Measurements from ENCODE around the gene RBM39. TPM values are rescaled to one million over a fixed set of nuclear protein-coding genes. Genes with fewer than 3 reads are reported as not detected.
"Not testable (repeated sequence)": the region's sequence is repeated elsewhere in the genome, so short reads cannot be mapped to it uniquely, and the experiment has no call there.

Gene RBM39
- total and polyA plus RNA-seq, 2 experiments from 2014 or later: 247 to 270 TPM

DNA sequence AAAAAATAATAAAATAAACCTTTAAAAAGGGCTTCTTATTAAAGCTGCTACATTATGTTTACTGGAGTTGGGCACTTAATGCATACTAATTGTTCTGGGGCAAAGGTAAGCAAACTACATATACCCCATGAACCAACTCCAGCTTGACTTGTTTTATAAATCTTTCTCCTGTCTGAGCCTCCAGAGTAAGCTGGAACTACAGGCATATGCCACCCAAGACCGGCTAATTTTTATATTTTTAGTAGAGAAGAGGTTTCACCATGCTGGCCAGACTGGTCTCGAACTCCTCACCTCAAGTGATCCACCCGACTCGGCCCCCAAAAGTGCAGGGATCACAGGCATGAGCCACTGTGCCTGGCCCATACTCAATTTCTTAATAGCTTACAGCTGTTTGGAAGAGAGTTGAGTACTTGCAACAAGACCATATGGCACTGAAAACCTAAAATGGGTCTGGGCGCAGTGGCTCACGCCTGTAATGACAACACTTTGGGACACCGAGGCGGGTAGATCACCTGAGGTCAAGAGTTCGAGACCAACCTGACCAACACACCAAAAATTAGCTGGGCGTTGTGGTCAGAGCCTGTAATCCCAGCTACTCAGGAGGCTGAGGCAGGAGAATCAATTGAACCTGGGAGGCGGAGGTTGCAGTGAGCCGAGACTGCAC is 23.0 kb downstream of the RBM39 start:
- 36 to 46% methylated on average over 12 of the region's 12 CpGs for WGBS, 2 experiments (ENCODE audit: low coverage in 1 of 2, low lambda C conversion rate in 2 of 2, missing lambda C conversion rate in 2 of 2)
- H4K20me1 ChIP-seq (ENCODE audit: insufficient read depth): peaks cover 18% of the 10 kb centered on the region; the same call in 1 of the 2 replicates
- TF ChIP-seq EZH2phosphoT487 (IDR thresholded peaks at IDR 0.05; ENCODE audit: insufficient read depth, low read depth) (no peak), EZH2 (IDR thresholded peaks at IDR 0.05; ENCODE audit: insufficient read depth, poor library complexity, severe bottlenecking) (no peak)
- no peaks in the 10 kb centered on the region for H3K9me2 ChIP-seq (ENCODE audit: insufficient read depth)
- peak overlapping the region; percentile 6 for H3K4me2 ChIP-seq (ENCODE audit: unreplicated experiment)
- peak overlapping the region; percentile 23 for H3K9ac ChIP-seq
- H3K27me3 ChIP-seq (replicated peaks; ENCODE audit: insufficient read depth): no peaks in the 10 kb centered on the region
- in situ Hi-C loops (cut with MboI): no loop called here
- H2AFZ ChIP-seq: no peak overlapping the region
- H3K36me3 ChIP-seq (ENCODE audit: low read depth): peaks cover 96% of the 10 kb centered on the region
- H3K4me3 ChIP-seq: no peak overlapping the region
- peaks cover 86% of the 10 kb centered on the region for H3F3A ChIP-seq (ENCODE audit: insufficient read depth)
- peaks cover 100% of the 10 kb centered on the region for H3K79me2 ChIP-seq (ENCODE audit: insufficient read depth)
- peaks cover 19% of the 10 kb centered on the region for H3K4me1 ChIP-seq (ENCODE audit: insufficient read depth)
- H3K27ac ChIP-seq: peak overlapping the region; percentile 55
- H3K9me3 ChIP-seq (ENCODE audit: low read depth): no peaks in the 10 kb centered on the region
- DNase-seq: peak; percentile 65

DNA sequence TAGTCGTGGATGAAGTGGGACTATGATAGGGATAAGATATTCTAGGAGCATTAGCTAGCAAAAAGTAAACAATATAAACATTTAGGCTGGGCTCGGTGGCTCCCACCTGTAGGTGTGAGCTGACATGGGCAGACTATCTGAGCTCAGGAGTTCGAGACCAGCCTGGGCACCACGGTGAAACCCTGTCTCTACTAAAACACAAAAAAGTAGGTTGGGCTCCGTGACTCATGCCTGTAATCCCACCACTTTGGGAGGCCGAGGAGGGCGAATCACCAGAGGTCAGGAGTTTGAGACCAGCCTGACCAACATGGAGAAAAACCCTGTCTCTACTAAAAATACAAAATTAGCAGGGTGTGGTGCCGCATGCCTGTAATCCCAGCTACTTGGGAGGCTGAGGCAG is 23.7 kb downstream of the RBM39 start:
- H3K4me2 ChIP-seq (ENCODE audit: unreplicated experiment); H3K27me3 ChIP-seq (replicated peaks; ENCODE audit: insufficient read depth); in situ Hi-C loops (cut with MboI); H3K9me3 ChIP-seq (ENCODE audit: low read depth); H3K9me2 ChIP-seq (ENCODE audit: insufficient read depth); H3K4me3 ChIP-seq; H2AFZ ChIP-seq: not testable (repeated sequence)
- peaks cover 19% of the 10 kb centered on the region for H3K4me1 ChIP-seq (ENCODE audit: insufficient read depth)
- peaks cover 17% of the 10 kb centered on the region; the same call in 1 of the 2 replicates for H4K20me1 ChIP-seq (ENCODE audit: insufficient read depth)
- H3K27ac ChIP-seq: peak overlapping the region; percentile 55
- H3K9ac ChIP-seq: peak overlapping the region; percentile 23; the same call in 1 of the 2 replicates
- peaks cover 100% of the 10 kb centered on the region for H3K79me2 ChIP-seq (ENCODE audit: insufficient read depth)
- peaks cover 94% of the 10 kb centered on the region for H3K36me3 ChIP-seq (ENCODE audit: low read depth)
- DNase-seq: peak; percentile 69
- peaks cover 84% of the 10 kb centered on the region for H3F3A ChIP-seq (ENCODE audit: insufficient read depth)
- 63 to 68% methylated on average over 8 of the region's 8 CpGs for WGBS, 2 experiments (ENCODE audit: low coverage in 1 of 2, low lambda C conversion rate in 2 of 2, missing lambda C conversion rate in 2 of 2)

DNA sequence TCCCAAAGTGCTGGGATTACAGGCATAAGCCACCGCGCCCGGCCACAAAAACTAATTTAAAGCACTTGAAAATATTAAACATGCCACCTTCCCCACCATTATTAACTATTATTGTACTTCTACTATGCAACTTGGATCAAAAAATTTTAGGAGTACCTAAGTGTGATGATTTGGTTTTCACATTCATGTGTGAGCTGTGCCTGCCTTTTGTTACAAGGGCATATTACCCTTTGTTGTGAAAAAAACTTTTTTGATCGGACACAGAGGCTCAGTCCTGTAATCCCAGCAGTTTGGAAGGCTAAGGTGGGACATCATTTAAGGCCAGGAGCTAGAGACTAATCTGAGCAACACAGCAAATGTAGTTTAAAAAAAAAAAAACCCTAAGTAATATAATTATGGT is 25.7 kb downstream of the RBM39 start:
- in situ Hi-C loops (cut with MboI): no loop called here

DNA sequence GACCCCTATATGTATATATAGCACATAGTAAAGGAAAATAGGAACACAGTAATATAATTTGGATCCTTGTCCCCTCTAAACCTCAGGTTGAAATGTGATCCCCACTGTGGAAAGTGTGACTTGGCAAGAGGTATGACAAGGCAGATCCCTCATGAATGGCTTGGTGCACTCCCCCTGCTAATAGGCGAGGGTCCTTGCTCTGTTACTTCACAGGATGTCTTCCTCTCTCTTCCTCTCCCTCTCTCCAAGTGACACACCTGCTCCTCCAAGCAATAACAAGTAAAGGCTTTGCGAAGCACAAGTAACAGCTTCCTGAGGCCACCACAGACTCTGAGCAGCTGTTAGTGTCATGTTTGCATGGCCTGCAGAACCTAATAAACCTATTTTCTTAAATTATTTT is 26.4 kb downstream of the RBM39 start:
- Histone ChIP-seq H3K27me3 (replicated peaks; ENCODE audit: insufficient read depth) (no peaks in the 10 kb centered on the region), H3K36me3 (ENCODE audit: low read depth) (peaks cover 92% of the 10 kb centered on the region), H3K79me2 (ENCODE audit: insufficient read depth) (peaks cover 99% of the 10 kb centered on the region), H3K4me3 (no peak overlapping the region), H3K9me3 (ENCODE audit: low read depth) (no peaks in the 10 kb centered on the region), H2AFZ (no peak overlapping the region), H3K9ac (no peak overlapping the region), H4K20me1 (ENCODE audit: insufficient read depth) (peaks cover under 1% of the 10 kb centered on the region), H3F3A (ENCODE audit: insufficient read depth) (peaks cover 80% of the 10 kb centered on the region), H3K4me1 (ENCODE audit: insufficient read depth) (peaks cover 26% of the 10 kb centered on the region), H3K4me2 (ENCODE audit: unreplicated experiment) (no peak overlapping the region), H3K9me2 (ENCODE audit: insufficient read depth) (no peaks in the 10 kb centered on the region), H3K27ac (no peak overlapping the region)
- in situ Hi-C loops (cut with MboI): no loop called here
- WGBS, 2 experiments (ENCODE audit: low coverage in 1 of 2, low lambda C conversion rate in 2 of 2, missing lambda C conversion rate in 2 of 2): 99 to 100% methylated on average over 2 of the region's 2 CpGs
- TF ChIP-seq EZH2phosphoT487 (IDR thresholded peaks at IDR 0.05; ENCODE audit: insufficient read depth, low read depth): no peak
- no peak for TF ChIP-seq EZH2 (IDR thresholded peaks at IDR 0.05; ENCODE audit: insufficient read depth, poor library complexity, severe bottlenecking)
- DNase-seq: no peak

More for the DNA sequence above, 25.7 kb downstream of the RBM39 start:
- no peak overlapping the region for H3K9ac ChIP-seq
- H3F3A ChIP-seq (ENCODE audit: insufficient read depth): peaks cover 80% of the 10 kb centered on the region
- peaks cover 92% of the 10 kb centered on the region for H3K36me3 ChIP-seq (ENCODE audit: low read depth)
- H3K4me3 ChIP-seq: no peak overlapping the region
- H4K20me1 ChIP-seq (ENCODE audit: insufficient read depth): peaks cover 2% of the 10 kb centered on the region; the same call in 1 of the 2 replicates
- no peak overlapping the region for H2AFZ ChIP-seq
- WGBS, 2 experiments (ENCODE audit: low coverage in 1 of 2, low lambda C conversion rate in 2 of 2, missing lambda C conversion rate in 2 of 2): 91 to 92% methylated on average over 4 of the region's 4 CpGs
- DNase-seq: no peak
- no peaks in the 10 kb centered on the region for H3K9me3 ChIP-seq (ENCODE audit: low read depth)
- no peaks in the 10 kb centered on the region for H3K27me3 ChIP-seq (replicated peaks; ENCODE audit: insufficient read depth)
- no peak overlapping the region for H3K4me2 ChIP-seq (ENCODE audit: unreplicated experiment)
- peak overlapping the region; percentile 55 for H3K27ac ChIP-seq
- no peaks in the 10 kb centered on the region for H3K9me2 ChIP-seq (ENCODE audit: insufficient read depth)
- H3K4me1 ChIP-seq (ENCODE audit: insufficient read depth): peaks cover 20% of the 10 kb centered on the region
- TF ChIP-seq EZH2phosphoT487 (IDR thresholded peaks at IDR 0.05; ENCODE audit: insufficient read depth, low read depth) (no peak), EZH2 (IDR thresholded peaks at IDR 0.05; ENCODE audit: insufficient read depth, poor library complexity, severe bottlenecking) (no peak)
- H3K79me2 ChIP-seq (ENCODE audit: insufficient read depth): peaks cover 99% of the 10 kb centered on the region
